Ascending aorta (tissue), 2 donors: ENCODE measurements around the gene BTG1. TPM values are rescaled to one million over a fixed set of nuclear protein-coding genes. Genes with fewer than 3 reads are reported as not detected.

ENCODE experiments used
- DNase-seq, 2 donors: peaks; one replicate each; pipeline ENCODE4 v3.0.0-alpha.2; 2019; ENCODE audit warnings: low spot score in 2 of 2
- H3K27ac ChIP-seq, 2 donors: fragments of 200-600 bp; sonication (generic); one replicate each; pipeline ENCODE4 v1.5.1; 2016 to 2017; ENCODE audit warnings: mild to moderate bottlenecking in 1 of 2
- H3K27me3 ChIP-seq: fragments of 200-600 bp; sonication (generic); one replicate; pipeline ENCODE4 v1.5.1; 2017
- H3K36me3 ChIP-seq, 2 donors: fragments of 200-600 bp; sonication (generic); one replicate each; pipeline ENCODE4 v1.5.1; 2016
- H3K4me1 ChIP-seq, 2 donors: fragments of 200-600 bp; sonication (generic); one replicate each; pipeline ENCODE4 v1.5.1; 2016 to 2017; ENCODE audit warnings: mild to moderate bottlenecking in 1 of 2
- H3K4me3 ChIP-seq, 2 donors: fragments of 200-600 bp; sonication (generic); one replicate each; pipeline ENCODE4 v1.5.1; 2016 to 2017; ENCODE audit warnings: mild to moderate bottlenecking in 1 of 2
- H3K9me3 ChIP-seq, 2 donors: fragments of 200-600 bp; sonication (generic); one replicate each; pipeline ENCODE4 v1.5.1; 2016
- intact Hi-C: fragments of 100-400 bp; cut with DNase I; formaldehyde crosslinking; loops from one replicate; pipeline ENCODE4 v1.15.1; 2023
- total RNA-seq: library from RNA; depleted of rRNA; stranded (reverse); fragments of >200 nt; gene quantifications from one replicate; pipeline ENCODE4 v1.1.0, GENCODE V29; 2016
- TF ChIP-seq, protein P1 (sequence below), 3 experiments: fragments of 200-600 bp in 2 of 3; fragments of 450-650 bp in 1 of 3; sonication (generic) in 2 of 3; IDR thresholded peaks; one replicate each; pipeline ENCODE4 v1.5.1; 2016 to 2019; ENCODE audit warnings: antibody characterized with exemption in 3 of 3, mild to moderate bottlenecking in 1 of 3, moderate library complexity in 1 of 3

BTG1 gene
- total RNA-seq, 1 donor from 2014 or later, result 17.3 TPM

DNA sequence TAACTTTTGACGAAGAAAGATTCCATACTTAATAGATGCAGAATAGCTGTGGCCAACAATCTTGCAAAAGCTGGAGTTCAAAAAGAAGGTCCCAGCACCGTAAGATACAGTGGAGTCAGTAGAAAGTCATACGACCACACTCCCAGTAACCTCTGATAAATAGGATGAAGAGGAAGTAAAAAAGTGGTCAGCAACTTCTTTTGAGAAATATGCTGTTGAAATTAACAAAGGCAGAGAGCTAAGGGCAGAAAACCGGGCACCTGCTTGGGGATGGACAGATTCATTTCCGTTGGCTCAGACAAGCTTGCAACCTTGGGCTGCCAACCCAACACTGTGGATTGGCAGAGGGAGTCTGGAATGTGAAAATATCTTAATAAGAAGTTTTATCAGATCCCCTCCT lies 40.0 kb downstream of the BTG1 start:
- no peaks in the 10 kb centered on the region for H3K9me3 ChIP-seq
- no peak overlapping the region for H3K27ac ChIP-seq
- H3K36me3 ChIP-seq, result no peaks in the 10 kb centered on the region
- TF ChIP-seq, protein P1, sequence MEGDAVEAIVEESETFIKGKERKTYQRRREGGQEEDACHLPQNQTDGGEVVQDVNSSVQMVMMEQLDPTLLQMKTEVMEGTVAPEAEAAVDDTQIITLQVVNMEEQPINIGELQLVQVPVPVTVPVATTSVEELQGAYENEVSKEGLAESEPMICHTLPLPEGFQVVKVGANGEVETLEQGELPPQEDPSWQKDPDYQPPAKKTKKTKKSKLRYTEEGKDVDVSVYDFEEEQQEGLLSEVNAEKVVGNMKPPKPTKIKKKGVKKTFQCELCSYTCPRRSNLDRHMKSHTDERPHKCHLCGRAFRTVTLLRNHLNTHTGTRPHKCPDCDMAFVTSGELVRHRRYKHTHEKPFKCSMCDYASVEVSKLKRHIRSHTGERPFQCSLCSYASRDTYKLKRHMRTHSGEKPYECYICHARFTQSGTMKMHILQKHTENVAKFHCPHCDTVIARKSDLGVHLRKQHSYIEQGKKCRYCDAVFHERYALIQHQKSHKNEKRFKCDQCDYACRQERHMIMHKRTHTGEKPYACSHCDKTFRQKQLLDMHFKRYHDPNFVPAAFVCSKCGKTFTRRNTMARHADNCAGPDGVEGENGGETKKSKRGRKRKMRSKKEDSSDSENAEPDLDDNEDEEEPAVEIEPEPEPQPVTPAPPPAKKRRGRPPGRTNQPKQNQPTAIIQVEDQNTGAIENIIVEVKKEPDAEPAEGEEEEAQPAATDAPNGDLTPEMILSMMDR (IDR thresholded peaks at IDR 0.05), result no peak
- H3K4me1 ChIP-seq, result no peaks in the 10 kb centered on the region
- no peaks in the 10 kb centered on the region for H3K27me3 ChIP-seq
- no peak overlapping the region for H3K4me3 ChIP-seq
- no peak for DNase-seq
- intact Hi-C loops, result no loop called here

DNA sequence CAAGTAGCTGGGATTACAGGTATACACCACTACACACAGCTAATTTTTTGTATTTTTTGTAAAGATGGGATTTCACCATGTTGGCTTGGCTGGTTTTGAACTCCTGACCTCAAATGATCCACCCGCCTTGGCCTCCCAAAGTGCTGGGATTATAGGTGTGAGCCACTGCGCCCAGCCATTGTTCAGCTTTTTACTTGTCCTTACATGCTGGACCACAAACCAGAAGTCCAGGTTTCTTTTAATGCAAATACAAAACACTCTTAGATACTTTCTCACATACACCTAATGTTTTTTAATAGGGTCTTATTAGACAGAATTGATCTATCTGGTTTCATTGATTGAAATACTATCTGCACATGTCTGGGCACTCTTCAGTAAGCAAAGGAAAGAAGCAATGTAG lies 40.5 kb downstream of the BTG1 start:
- Histone ChIP-seq H3K9me3 (no peaks in the 10 kb centered on the region), H3K27me3 (no peaks in the 10 kb centered on the region), H3K4me1 (no peaks in the 10 kb centered on the region), H3K36me3 (no peaks in the 10 kb centered on the region), H3K27ac (no peak overlapping the region), H3K4me3 (no peak overlapping the region)
- intact Hi-C loops, result no loop called here
- TF ChIP-seq, protein P1 (IDR thresholded peaks at IDR 0.05), result no peak
- no peak for DNase-seq

GRCh38 chr12:92102606-92103005 lies 43.0 kb downstream of the BTG1 start:
- Histone ChIP-seq H3K27me3 (no peaks in the 10 kb centered on the region), H3K4me3 (no peak overlapping the region), H3K9me3 (no peaks in the 10 kb centered on the region), H3K27ac (no peak overlapping the region), H3K36me3 (no peaks in the 10 kb centered on the region), H3K4me1 (no peaks in the 10 kb centered on the region)
- intact Hi-C loops, result no loop called here
- TF ChIP-seq, protein P1 (IDR thresholded peaks at IDR 0.05), result no peak
- DNase-seq, result no peak

DNA sequence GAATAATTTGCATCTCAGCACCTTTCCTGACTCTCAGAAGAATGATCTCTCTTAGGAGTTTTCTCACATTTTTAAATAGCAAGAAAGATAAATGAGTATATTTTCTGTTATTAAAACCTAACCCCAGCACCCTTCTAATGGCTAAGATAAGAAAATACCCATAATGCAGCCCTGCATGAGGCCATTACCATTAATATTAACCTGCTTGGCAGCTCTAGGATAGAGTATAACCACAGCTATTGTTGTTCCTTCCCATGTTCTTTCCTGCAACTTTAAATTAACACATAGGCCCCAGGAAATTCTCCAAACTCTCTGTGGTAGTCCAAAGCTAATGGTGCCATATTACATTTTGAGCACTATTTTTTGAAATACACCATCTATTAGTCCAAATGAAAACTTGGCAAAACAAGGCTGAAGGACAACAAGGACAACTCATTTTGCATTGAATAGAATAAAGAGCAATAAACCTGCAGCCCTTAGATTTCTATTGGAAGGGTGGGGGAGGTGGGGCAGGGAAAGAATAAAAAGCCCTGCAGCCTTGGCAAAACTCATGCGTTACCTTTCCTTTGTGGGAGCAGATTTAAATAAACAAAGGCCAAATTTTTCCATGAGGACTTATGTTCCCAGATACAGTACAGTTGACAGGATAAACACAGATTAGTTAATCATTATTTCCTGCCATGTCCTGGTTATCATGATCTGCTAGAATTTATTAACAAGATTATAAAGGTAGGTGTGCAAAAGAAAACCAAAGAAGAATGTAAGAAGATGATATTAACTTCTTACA lies 46.9 kb downstream of the BTG1 start:
- H3K27ac ChIP-seq, result no peak overlapping the region
- H3K9me3 ChIP-seq, result no peaks in the 10 kb centered on the region
- intact Hi-C loops, result no loop called here
- no peaks in the 10 kb centered on the region for H3K4me1 ChIP-seq
- TF ChIP-seq, protein P1 (IDR thresholded peaks at IDR 0.05), result no peak
- no peaks in the 10 kb centered on the region for H3K36me3 ChIP-seq
- H3K27me3 ChIP-seq, result no peaks in the 10 kb centered on the region
- no peak overlapping the region for H3K4me3 ChIP-seq
- DNase-seq, result no peak

- no peaks in the 10 kb centered on the region for H3K9me3 ChIP-seq
- intact Hi-C loops, result no loop called here
- no peaks in the 10 kb centered on the region for H3K27me3 ChIP-seq
- H3K27ac ChIP-seq, result peak overlapping the region in 1 of 2 donors; percentile 23
- no peak overlapping the region for H3K4me3 ChIP-seq
- DNase-seq, result no peak
- TF ChIP-seq, protein P1 (IDR thresholded peaks at IDR 0.05), result no peak
- no peaks in the 10 kb centered on the region for H3K4me1 ChIP-seq
- no peaks in the 10 kb centered on the region for H3K36me3 ChIP-seq
These were observed 49.1 kb downstream of the BTG1 start for GRCh38 chr12:92096346-92097136.
